PC-9 (cell line): ENCODE data around the gene KRTAP9-8.

Source experiments
- EZH2 ChIP-seq: fragments of 200-600 bp; sonication (generic); IDR thresholded peaks from 2 replicates; pipeline ENCODE4 v1.8.0; 2017; ENCODE audit warnings: antibody characterized with exemption, low read depth
- TF ChIP-seq, protein P1 (sequence below): fragments of 200-600 bp; sonication (generic); conservative IDR thresholded peaks from 2 replicates; pipeline ENCODE4 v1.6.1; 2017; ENCODE audit warnings: mixed run types, antibody characterized with exemption, mild to moderate bottlenecking, moderate library complexity

DNA sequence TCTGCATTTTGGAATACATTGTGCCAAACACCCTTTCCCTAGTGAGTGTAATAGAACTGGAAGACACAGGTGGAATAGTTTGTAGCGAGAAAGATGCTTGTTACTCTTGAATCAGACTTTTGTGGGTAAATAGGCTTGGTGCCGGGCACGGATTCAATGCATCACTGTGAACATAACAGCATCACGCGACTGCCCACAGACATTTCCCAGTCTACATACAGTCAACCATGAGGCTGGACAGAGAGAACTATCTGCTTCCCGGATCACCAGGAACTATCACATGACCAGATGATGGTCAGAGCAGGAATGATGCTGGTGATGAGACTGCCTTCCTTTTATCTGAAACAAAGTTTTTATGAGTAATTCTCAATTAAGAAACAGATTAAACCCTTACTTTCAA, 11.7 kb upstream of the KRTAP9-8 start:
- TF ChIP-seq EZH2, result no peak
- TF ChIP-seq, protein P1, sequence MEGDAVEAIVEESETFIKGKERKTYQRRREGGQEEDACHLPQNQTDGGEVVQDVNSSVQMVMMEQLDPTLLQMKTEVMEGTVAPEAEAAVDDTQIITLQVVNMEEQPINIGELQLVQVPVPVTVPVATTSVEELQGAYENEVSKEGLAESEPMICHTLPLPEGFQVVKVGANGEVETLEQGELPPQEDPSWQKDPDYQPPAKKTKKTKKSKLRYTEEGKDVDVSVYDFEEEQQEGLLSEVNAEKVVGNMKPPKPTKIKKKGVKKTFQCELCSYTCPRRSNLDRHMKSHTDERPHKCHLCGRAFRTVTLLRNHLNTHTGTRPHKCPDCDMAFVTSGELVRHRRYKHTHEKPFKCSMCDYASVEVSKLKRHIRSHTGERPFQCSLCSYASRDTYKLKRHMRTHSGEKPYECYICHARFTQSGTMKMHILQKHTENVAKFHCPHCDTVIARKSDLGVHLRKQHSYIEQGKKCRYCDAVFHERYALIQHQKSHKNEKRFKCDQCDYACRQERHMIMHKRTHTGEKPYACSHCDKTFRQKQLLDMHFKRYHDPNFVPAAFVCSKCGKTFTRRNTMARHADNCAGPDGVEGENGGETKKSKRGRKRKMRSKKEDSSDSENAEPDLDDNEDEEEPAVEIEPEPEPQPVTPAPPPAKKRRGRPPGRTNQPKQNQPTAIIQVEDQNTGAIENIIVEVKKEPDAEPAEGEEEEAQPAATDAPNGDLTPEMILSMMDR, result no peak
